PC-9 (cell line): ENCODE data around the gene LSM14A. TPM values are rescaled to one million over a fixed set of nuclear protein-coding genes. Genes with fewer than 3 reads are reported as not detected.

Source experiments
- BruUV-seq: library from RNA; stranded (reverse); fragments of 400-500 nt; replicated peaks from 2 replicates; lab custom pipeline; 2021; lab: Mats Ljungman, UMichigan
- CTCF ChIA-PET: fragments of 300-600 bp; sonication (Branson Sonifier 250); formaldehyde crosslinking; loops from one replicate; lab custom pipeline; 2022; ENCODE audit warnings: antibody characterized with exemption; lab: Charles Lee
- POLR2A ChIA-PET: fragments of 300-600 bp; sonication (Branson Sonifier 250); formaldehyde crosslinking; loops from one replicate; lab custom pipeline; 2022; ENCODE audit warnings: antibody characterized with exemption; ENCODE audit not compliant: unreplicated experiment; lab: Charles Lee
- DNase-seq, 2 experiments: peaks; one replicate each; pipeline versions ENCODE4 v3.0.0 to v3.0.0-alpha.2; 2015 to 2022; ENCODE audit warnings: mixed read lengths in 1 of 2
- H2AFZ ChIP-seq: fragments of 200-600 bp; sonication (generic); 2 replicates; pipeline ENCODE4 v1.8.1; 2017; ENCODE audit warnings: antibody characterized with exemption
- H3F3A ChIP-seq: fragments of 200-600 bp; sonication (generic); 2 replicates; pipeline ENCODE4 v1.8.1; 2017; ENCODE audit warnings: antibody characterized with exemption, mild to moderate bottlenecking, low read depth; ENCODE audit not compliant: insufficient read depth
- H3K27ac ChIP-seq: fragments of 200-600 bp; sonication (generic); 2 replicates; pipeline ENCODE4 v1.6.1; 2016; ENCODE audit warnings: mixed run types
- H3K27me3 ChIP-seq: fragments of 200-600 bp; sonication (generic); 2 replicates; pipeline ENCODE4 v1.6.1; 2016; ENCODE audit warnings: low read depth, mixed run types; ENCODE audit not compliant: insufficient read depth
- H3K36me3 ChIP-seq: fragments of 200-600 bp; sonication (generic); 2 replicates; pipeline ENCODE4 v1.6.1; 2016; ENCODE audit warnings: low read depth, mixed run types
- H3K4me1 ChIP-seq: fragments of 200-600 bp; sonication (generic); replicated peaks from 2 replicates; pipeline ENCODE4 v1.6.1; 2016; ENCODE audit warnings: mixed run types; ENCODE audit not compliant: insufficient read depth
- H3K4me2 ChIP-seq: fragments of 200-600 bp; sonication (generic); 2 replicates; pipeline ENCODE4 v1.6.1; 2017; ENCODE audit warnings: mixed run types
- H3K4me3 ChIP-seq: fragments of 200-600 bp; sonication (generic); 2 replicates; pipeline ENCODE4 v1.6.1; 2016; ENCODE audit warnings: mixed run types
- H3K79me2 ChIP-seq: fragments of 200-600 bp; sonication (generic); 2 replicates; pipeline ENCODE4 v1.6.1; 2017; ENCODE audit warnings: low read depth, mixed run types
- H3K9me2 ChIP-seq: fragments of 200-600 bp; sonication (generic); 2 replicates; pipeline ENCODE4 v1.8.1; 2017; ENCODE audit warnings: mild to moderate bottlenecking; ENCODE audit not compliant: insufficient read depth
- H3K9me3 ChIP-seq: fragments of 200-600 bp; sonication (generic); 2 replicates; pipeline ENCODE4 v1.8.1; 2016; ENCODE audit warnings: low read depth; ENCODE audit not compliant: insufficient read depth
- H4K20me1 ChIP-seq: fragments of 200-600 bp; sonication (generic); 2 replicates; pipeline ENCODE4 v1.8.1; 2017; ENCODE audit not compliant: insufficient read depth
- EZH2 ChIP-seq: fragments of 200-600 bp; sonication (generic); IDR thresholded peaks from 2 replicates; pipeline ENCODE4 v1.8.0; 2017; ENCODE audit warnings: antibody characterized with exemption, low read depth
- intact Hi-C: fragments of 100-400 bp; cut with micrococcal nuclease; formaldehyde crosslinking; loops from one replicate; pipeline ENCODE4 v1.10.0; 2022; ENCODE audit not compliant: unreplicated experiment
- total RNA-seq: library from RNA; stranded (reverse); gene quantifications from 2 replicates; pipeline ENCODE4 v1.2.3, GENCODE V29; 2021
- TF ChIP-seq, protein P1 (sequence below): fragments of 200-600 bp; sonication (generic); conservative IDR thresholded peaks from 2 replicates; pipeline ENCODE4 v1.6.1; 2017; ENCODE audit warnings: mixed run types, antibody characterized with exemption, mild to moderate bottlenecking, moderate library complexity

LSM14A gene
- total RNA-seq, 1 experiment from 2014 or later: 169 TPM

DNA sequence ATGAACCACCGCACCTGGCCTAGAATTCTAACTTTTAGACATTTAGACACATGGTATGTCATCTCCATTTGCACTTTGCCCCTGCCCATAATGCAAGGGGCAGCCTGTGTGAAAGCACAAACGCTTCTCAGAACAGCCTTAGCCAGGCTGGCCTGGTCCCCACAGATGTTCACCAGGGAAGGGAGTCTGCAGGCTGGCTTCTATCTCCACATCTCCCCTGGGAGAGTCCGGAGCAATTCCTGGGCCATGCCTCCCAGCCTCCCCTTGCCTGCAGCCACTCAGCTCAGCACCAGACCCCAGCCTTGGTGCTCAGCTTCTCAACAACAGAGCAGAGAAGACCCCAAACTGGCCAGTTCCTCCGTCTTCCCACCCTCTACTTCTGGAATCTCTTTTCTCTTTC is 21.7 kb upstream of the LSM14A start:
- Histone ChIP-seq H3K9me2 (no peaks in the 10 kb centered on the region), H3K4me1 (no peaks in the 10 kb centered on the region), H3K79me2 (no peaks in the 10 kb centered on the region), H3K36me3 (no peaks in the 10 kb centered on the region), H3K4me2 (no peak overlapping the region), H3K9me3 (no peaks in the 10 kb centered on the region), H3F3A (no peaks in the 10 kb centered on the region), H2AFZ (no peak overlapping the region), H3K27me3 (peaks cover 4% of the 10 kb centered on the region; the same call in 1 of the 2 replicates), H4K20me1 (no peaks in the 10 kb centered on the region), H3K4me3 (no peak overlapping the region), H3K27ac (no peak overlapping the region)
- ChIA-PET CTCF (no interaction called here), POLR2A (no interaction called here)
- DNase-seq: no peak
- intact Hi-C loops: no loop called here
- BruUV-seq: no TSS peak
- TF ChIP-seq, protein P1, sequence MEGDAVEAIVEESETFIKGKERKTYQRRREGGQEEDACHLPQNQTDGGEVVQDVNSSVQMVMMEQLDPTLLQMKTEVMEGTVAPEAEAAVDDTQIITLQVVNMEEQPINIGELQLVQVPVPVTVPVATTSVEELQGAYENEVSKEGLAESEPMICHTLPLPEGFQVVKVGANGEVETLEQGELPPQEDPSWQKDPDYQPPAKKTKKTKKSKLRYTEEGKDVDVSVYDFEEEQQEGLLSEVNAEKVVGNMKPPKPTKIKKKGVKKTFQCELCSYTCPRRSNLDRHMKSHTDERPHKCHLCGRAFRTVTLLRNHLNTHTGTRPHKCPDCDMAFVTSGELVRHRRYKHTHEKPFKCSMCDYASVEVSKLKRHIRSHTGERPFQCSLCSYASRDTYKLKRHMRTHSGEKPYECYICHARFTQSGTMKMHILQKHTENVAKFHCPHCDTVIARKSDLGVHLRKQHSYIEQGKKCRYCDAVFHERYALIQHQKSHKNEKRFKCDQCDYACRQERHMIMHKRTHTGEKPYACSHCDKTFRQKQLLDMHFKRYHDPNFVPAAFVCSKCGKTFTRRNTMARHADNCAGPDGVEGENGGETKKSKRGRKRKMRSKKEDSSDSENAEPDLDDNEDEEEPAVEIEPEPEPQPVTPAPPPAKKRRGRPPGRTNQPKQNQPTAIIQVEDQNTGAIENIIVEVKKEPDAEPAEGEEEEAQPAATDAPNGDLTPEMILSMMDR: no peak
- no peak for TF ChIP-seq EZH2

DNA sequence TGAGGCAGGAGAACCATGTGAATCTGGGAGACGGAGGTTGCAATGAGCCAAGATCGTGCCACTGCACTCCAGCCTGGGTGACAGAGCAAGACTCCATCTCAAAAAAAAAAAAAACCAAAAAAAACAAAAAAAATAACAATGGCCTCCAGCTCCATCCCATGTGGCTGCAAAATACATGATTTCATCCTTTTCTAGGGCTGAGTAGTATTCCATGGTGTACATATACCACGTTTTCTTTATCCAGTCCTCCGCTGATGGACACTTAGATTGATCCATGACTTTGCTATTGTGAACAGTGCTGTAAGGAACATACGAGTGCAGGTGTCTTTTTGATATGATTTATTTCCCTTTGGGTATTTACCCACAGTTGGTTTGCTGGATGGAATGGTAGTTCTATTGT is 20.9 kb upstream of the LSM14A start:
- H4K20me1 ChIP-seq: no peaks in the 10 kb centered on the region
- DNase-seq: no peak

DNA sequence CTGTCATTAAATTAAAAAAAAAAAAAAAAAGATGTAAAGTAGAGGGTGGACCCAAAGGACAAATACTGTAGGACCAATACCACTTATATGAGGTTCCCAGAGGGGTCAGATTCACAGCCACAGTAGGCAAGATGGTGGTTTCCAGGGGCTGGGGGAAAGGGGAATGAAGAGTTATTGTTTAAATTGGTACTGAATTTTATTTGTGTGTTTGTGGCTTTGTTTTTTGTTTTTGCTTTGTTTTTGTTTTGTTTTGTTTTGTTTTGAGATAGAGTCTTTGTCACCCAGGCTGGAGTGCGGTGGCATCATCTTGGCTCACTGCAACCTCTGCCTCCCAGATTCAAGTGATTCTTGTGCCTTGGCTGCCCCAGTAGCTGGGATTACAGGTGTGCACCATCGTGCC is 17.9 kb upstream of the LSM14A start:
- H3K36me3 ChIP-seq: no peaks in the 10 kb centered on the region
- H3K9me3 ChIP-seq: no peaks in the 10 kb centered on the region
- no peaks in the 10 kb centered on the region for H4K20me1 ChIP-seq
- H3K27ac ChIP-seq: no peak overlapping the region
- intact Hi-C loops: no loop called here
- peaks cover 4% of the 10 kb centered on the region; the same call in 1 of the 2 replicates for H3K27me3 ChIP-seq
- H3F3A ChIP-seq: no peaks in the 10 kb centered on the region
- POLR2A ChIA-PET: no interaction called here
- H3K9me2 ChIP-seq: no peaks in the 10 kb centered on the region
- BruUV-seq: no TSS peak
- H3K4me1 ChIP-seq: no peaks in the 10 kb centered on the region
- CTCF ChIA-PET: no interaction called here
- H3K4me3 ChIP-seq: no peak overlapping the region
- H3K79me2 ChIP-seq: no peaks in the 10 kb centered on the region
- no peak for TF ChIP-seq EZH2
- TF ChIP-seq, protein P1: no peak
- no peak for DNase-seq
- no peak overlapping the region for H2AFZ ChIP-seq
- no peak overlapping the region for H3K4me2 ChIP-seq

More for the DNA sequence above, 20.9 kb upstream of the LSM14A start:
- Histone ChIP-seq H3K27ac (no peak overlapping the region), H2AFZ (no peak overlapping the region), H3K9me3 (no peaks in the 10 kb centered on the region), H3K4me2 (no peak overlapping the region), H3K4me3 (no peak overlapping the region), H3F3A (no peaks in the 10 kb centered on the region), H3K9me2 (no peaks in the 10 kb centered on the region), H3K27me3 (peaks cover 4% of the 10 kb centered on the region; the same call in 1 of the 2 replicates), H3K36me3 (no peaks in the 10 kb centered on the region), H3K4me1 (no peaks in the 10 kb centered on the region), H3K79me2 (no peaks in the 10 kb centered on the region)
- intact Hi-C loops: no loop called here
- no TSS peak for BruUV-seq
- ChIA-PET POLR2A (no interaction called here), CTCF (no interaction called here)
- no peak for TF ChIP-seq EZH2
- TF ChIP-seq, protein P1: no peak
